NCI-H510A (cell line): ENCODE results near the gene UBE4A.
"Not testable (repeated sequence)": the region's sequence is repeated elsewhere in the genome, so short reads cannot be mapped to it uniquely, and the experiment has no call there.

ENCODE experiments used
- DNase-seq: peaks from one replicate; lab custom pipeline; 2025; lab: John Stamatoyannopoulos, UW

Gene UBE4A

GRCh38 chr11:118401151-118401879 lies 41.9 kb downstream of the UBE4A start, which contains the start of gene ATP5MG:
TSS of gene ATP5MG (plus strand) at chr11:118401606. CDS start at chr11:118401666, 60 bp downstream.
- DNase-seq, result peak; percentile 85

- no peak for DNase-seq
These were observed 42.6 kb downstream of the UBE4A start for GRCh38 chr11:118401880-118402590.

- DNase-seq, result not testable (repeated sequence)
These were observed 43.2 kb downstream of the UBE4A start for GRCh38 chr11:118402594-118402993.

- no peak for DNase-seq
These were observed 47.3 kb downstream of the UBE4A start for GRCh38 chr11:118406599-118407166.

GRCh38 chr11:118410055-118410745 lies 50.8 kb downstream of the UBE4A start:
- DNase-seq, result no peak

GRCh38 chr11:118411530-118411929 lies 52.1 kb downstream of the UBE4A start:
- no peak for DNase-seq

- no peak for DNase-seq
These were observed 53.5 kb downstream of the UBE4A start for GRCh38 chr11:118412921-118413320.

GRCh38 chr11:118415062-118415738 lies 55.8 kb downstream of the UBE4A start:
- no peak for DNase-seq

GRCh38 chr11:118415739-118416068 lies 56.3 kb downstream of the UBE4A start:
- peak; percentile 20 for DNase-seq

- DNase-seq, result not testable (repeated sequence)
These were observed 57.5 kb downstream of the UBE4A start for GRCh38 chr11:118416900-118417299.

- DNase-seq, result no peak
These were observed 58.4 kb downstream of the UBE4A start for GRCh38 chr11:118417801-118418200.

GRCh38 chr11:118418766-118419165 lies 59.4 kb downstream of the UBE4A start:
- DNase-seq, result no peak

GRCh38 chr11:118427707-118428106 lies 68.3 kb downstream of the UBE4A start:
- DNase-seq, result no peak

GRCh38 chr11:118430956-118431355 lies 71.6 kb downstream of the UBE4A start:
- no peak for DNase-seq

- no peak for DNase-seq
These were observed 74.7 kb downstream of the UBE4A start for GRCh38 chr11:118434123-118434552.

- DNase-seq, result no peak
These were observed 75.3 kb downstream of the UBE4A start for GRCh38 chr11:118434553-118435289.

GRCh38 chr11:118435290-118435892 lies 76.0 kb downstream of the UBE4A start:
- DNase-seq, result peak; percentile 61

- DNase-seq, result peak; percentile 98
These were observed 76.7 kb downstream of the UBE4A start, which contains the start of gene KMT2A for GRCh38 chr11:118435893-118436624. TSS of gene KMT2A (plus strand) at chr11:118436492. CDS start at chr11:118436513, 21 bp downstream.

GRCh38 chr11:118436639-118437207 lies 77.3 kb downstream of the UBE4A start:
- DNase-seq, result no peak
